KMS-11 (cell line): ENCODE data around the gene ERC2.

Source experiments
- H2AFZ ChIP-seq: fragments of 200-600 bp; sonication (generic); 2 replicates; pipeline ENCODE4 v1.6.1; 2016; ENCODE audit warnings: antibody characterized with exemption, mixed run types, low read depth
- H3K27ac ChIP-seq: fragments of 200-600 bp; sonication (generic); 2 replicates; pipeline ENCODE4 v1.6.1; 2016; ENCODE audit warnings: mild to moderate bottlenecking, mixed run types
- H3K27me3 ChIP-seq: fragments of 200-600 bp; sonication (generic); 2 replicates; pipeline ENCODE4 v1.6.1; 2017; ENCODE audit warnings: mild to moderate bottlenecking, low read depth, mixed run types, moderate library complexity; ENCODE audit not compliant: insufficient read depth
- H3K36me3 ChIP-seq: fragments of 200-600 bp; sonication (generic); 2 replicates; pipeline ENCODE4 v1.6.1; 2017; ENCODE audit warnings: mild to moderate bottlenecking, mixed run types; ENCODE audit not compliant: insufficient read depth
- H3K4me1 ChIP-seq: fragments of 200-600 bp; sonication (generic); 2 replicates; pipeline ENCODE4 v1.6.1; 2016; ENCODE audit warnings: mild to moderate bottlenecking, low read depth, mixed run types; ENCODE audit not compliant: poor library complexity, severe bottlenecking
- H3K4me2 ChIP-seq: fragments of 200-600 bp; sonication (generic); 2 replicates; pipeline ENCODE4 v1.7.0; 2016; ENCODE audit warnings: mild to moderate bottlenecking, mixed run types
- H3K4me3 ChIP-seq: fragments of 200-600 bp; sonication (generic); IDR thresholded peaks from 2 replicates; pipeline ENCODE4 v1.6.1; 2017; ENCODE audit warnings: low read depth, low read length, mixed read lengths; ENCODE audit not compliant: insufficient read depth
- H3K79me2 ChIP-seq: fragments of 200-600 bp; sonication (generic); 2 replicates; pipeline ENCODE4 v1.6.1; 2016; ENCODE audit warnings: low read depth, mixed run types; ENCODE audit not compliant: insufficient read depth
- H3K9ac ChIP-seq: fragments of 200-600 bp; sonication (generic); 2 replicates; pipeline ENCODE4 v1.6.1; 2016; ENCODE audit warnings: mild to moderate bottlenecking, mixed run types
- H4K20me1 ChIP-seq: fragments of 200-600 bp; sonication (generic); 2 replicates; pipeline ENCODE4 v1.6.1; 2016; ENCODE audit warnings: mild to moderate bottlenecking, mixed run types; ENCODE audit not compliant: insufficient read depth
- CTCF ChIP-seq: fragments of 200-600 bp; sonication (generic); conservative IDR thresholded peaks from 2 replicates; pipeline ENCODE4 v1.6.1; 2017; ENCODE audit warnings: low read depth, mild to moderate bottlenecking, antibody characterized with exemption, low read length, moderate library complexity, mixed read lengths

ERC2 gene

GRCh38 chr3:56389183-56389830 is 79.0 kb downstream of the ERC2 start:
- H3K4me1 ChIP-seq: peaks cover 6% of the 10 kb centered on the region
- no peak overlapping the region for H2AFZ ChIP-seq
- H3K79me2 ChIP-seq: no peaks in the 10 kb centered on the region
- H3K4me3 ChIP-seq: no peak overlapping the region
- H3K27me3 ChIP-seq: no peaks in the 10 kb centered on the region
- H3K9ac ChIP-seq: no peak overlapping the region
- no peak overlapping the region for H3K4me2 ChIP-seq
- H3K36me3 ChIP-seq: no peaks in the 10 kb centered on the region
- no peak overlapping the region for H3K27ac ChIP-seq
- H4K20me1 ChIP-seq: no peaks in the 10 kb centered on the region
- no peak for TF ChIP-seq CTCF

- H2AFZ ChIP-seq: no peak overlapping the region
- no peaks in the 10 kb centered on the region for H3K79me2 ChIP-seq
- H3K27ac ChIP-seq: no peak overlapping the region
- no peaks in the 10 kb centered on the region for H3K36me3 ChIP-seq
- no peaks in the 10 kb centered on the region for H4K20me1 ChIP-seq
- H3K27me3 ChIP-seq: no peaks in the 10 kb centered on the region
- H3K9ac ChIP-seq: no peak overlapping the region
- no peak overlapping the region for H3K4me3 ChIP-seq
- H3K4me1 ChIP-seq: no peaks in the 10 kb centered on the region
- TF ChIP-seq CTCF: no peak
- H3K4me2 ChIP-seq: no peak overlapping the region
These were observed 85.2 kb downstream of the ERC2 start for GRCh38 chr3:56383092-56383491.

- Histone ChIP-seq H3K4me2 (no peak overlapping the region), H3K27me3 (no peaks in the 10 kb centered on the region), H4K20me1 (no peaks in the 10 kb centered on the region), H2AFZ (no peak overlapping the region), H3K79me2 (no peaks in the 10 kb centered on the region), H3K36me3 (no peaks in the 10 kb centered on the region), H3K27ac (no peak overlapping the region), H3K4me3 (no peak overlapping the region), H3K9ac (no peak overlapping the region), H3K4me1 (no peaks in the 10 kb centered on the region)
- no peak for TF ChIP-seq CTCF
These were observed 88.5 kb downstream of the ERC2 start for GRCh38 chr3:56379723-56380287.

- Histone ChIP-seq H3K79me2 (no peaks in the 10 kb centered on the region), H3K36me3 (no peaks in the 10 kb centered on the region), H3K4me3 (no peak overlapping the region), H3K27ac (no peak overlapping the region), H3K4me2 (no peak overlapping the region), H3K27me3 (no peaks in the 10 kb centered on the region), H2AFZ (no peak overlapping the region), H4K20me1 (no peaks in the 10 kb centered on the region), H3K4me1 (no peaks in the 10 kb centered on the region), H3K9ac (no peak overlapping the region)
- no peak for TF ChIP-seq CTCF
These were observed 92.6 kb downstream of the ERC2 start for GRCh38 chr3:56375654-56376053.
